Neural cell (in vitro differentiated cells): ENCODE data around the gene ACAP1.

Experiments used
- CTCF ChIP-seq: fragments of 450-650 bp; IDR thresholded peaks from 2 replicates; pipeline ENCODE4 v1.5.1; 2014; ENCODE audit warnings: antibody characterized with exemption, mild to moderate bottlenecking, moderate library complexity; ENCODE audit not compliant: poor library complexity, severe bottlenecking
- EP300 ChIP-seq: fragments of 450-650 bp; conservative IDR thresholded peaks from 2 replicates; pipeline ENCODE4 v1.6.1; 2014; ENCODE audit warnings: antibody characterized with exemption, mild to moderate bottlenecking, moderate library complexity; ENCODE audit not compliant: poor library complexity, severe bottlenecking
- EZH2 ChIP-seq: fragments of 200-600, 300-800 bp; shearing (Covaris generic), sonication (generic); IDR thresholded peaks from 2 replicates; pipeline ENCODE4 v1.6.1; 2014; ENCODE audit warnings: antibody characterized with exemption, low read length, borderline replicate concordance, mild to moderate bottlenecking; ENCODE audit not compliant: insufficient read depth, poor library complexity, severe bottlenecking
- MXI1 ChIP-seq: fragments of 450-650 bp; conservative IDR thresholded peaks from 2 replicates; pipeline ENCODE4 v1.6.1; 2014; ENCODE audit warnings: antibody characterized with exemption, mild to moderate bottlenecking; ENCODE audit not compliant: poor library complexity, severe bottlenecking
- RAD21 ChIP-seq: fragments of 450-650 bp; conservative IDR thresholded peaks from 2 replicates; pipeline ENCODE4 v1.6.1; 2014; ENCODE audit warnings: antibody characterized with exemption, mild to moderate bottlenecking, moderate library complexity
- TF ChIP-seq, protein P1 (sequence below): IDR thresholded peaks from 2 replicates; pipeline ENCODE4 v1.6.1; 2012; ENCODE audit warnings: borderline replicate concordance

GRCh38 chr17:7363311-7363710, 27.0 kb downstream of the ACAP1 start:
- TF ChIP-seq, protein P1, sequence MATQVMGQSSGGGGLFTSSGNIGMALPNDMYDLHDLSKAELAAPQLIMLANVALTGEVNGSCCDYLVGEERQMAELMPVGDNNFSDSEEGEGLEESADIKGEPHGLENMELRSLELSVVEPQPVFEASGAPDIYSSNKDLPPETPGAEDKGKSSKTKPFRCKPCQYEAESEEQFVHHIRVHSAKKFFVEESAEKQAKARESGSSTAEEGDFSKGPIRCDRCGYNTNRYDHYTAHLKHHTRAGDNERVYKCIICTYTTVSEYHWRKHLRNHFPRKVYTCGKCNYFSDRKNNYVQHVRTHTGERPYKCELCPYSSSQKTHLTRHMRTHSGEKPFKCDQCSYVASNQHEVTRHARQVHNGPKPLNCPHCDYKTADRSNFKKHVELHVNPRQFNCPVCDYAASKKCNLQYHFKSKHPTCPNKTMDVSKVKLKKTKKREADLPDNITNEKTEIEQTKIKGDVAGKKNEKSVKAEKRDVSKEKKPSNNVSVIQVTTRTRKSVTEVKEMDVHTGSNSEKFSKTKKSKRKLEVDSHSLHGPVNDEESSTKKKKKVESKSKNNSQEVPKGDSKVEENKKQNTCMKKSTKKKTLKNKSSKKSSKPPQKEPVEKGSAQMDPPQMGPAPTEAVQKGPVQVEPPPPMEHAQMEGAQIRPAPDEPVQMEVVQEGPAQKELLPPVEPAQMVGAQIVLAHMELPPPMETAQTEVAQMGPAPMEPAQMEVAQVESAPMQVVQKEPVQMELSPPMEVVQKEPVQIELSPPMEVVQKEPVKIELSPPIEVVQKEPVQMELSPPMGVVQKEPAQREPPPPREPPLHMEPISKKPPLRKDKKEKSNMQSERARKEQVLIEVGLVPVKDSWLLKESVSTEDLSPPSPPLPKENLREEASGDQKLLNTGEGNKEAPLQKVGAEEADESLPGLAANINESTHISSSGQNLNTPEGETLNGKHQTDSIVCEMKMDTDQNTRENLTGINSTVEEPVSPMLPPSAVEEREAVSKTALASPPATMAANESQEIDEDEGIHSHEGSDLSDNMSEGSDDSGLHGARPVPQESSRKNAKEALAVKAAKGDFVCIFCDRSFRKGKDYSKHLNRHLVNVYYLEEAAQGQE: no peak
- TF ChIP-seq EP300: no peak
- TF ChIP-seq CTCF: no peak
- no peak for TF ChIP-seq MXI1
- no peak for TF ChIP-seq EZH2
- TF ChIP-seq RAD21: no peak
